NCI-H82 (cell line): ENCODE measurements around the gene SOX8.

Experiments
- DNase-seq: peaks from one replicate; lab custom pipeline; 2025; lab: John Stamatoyannopoulos, UW

Gene SOX8

GRCh38 chr16:1009358-1010150 is 28.0 kb downstream of the SOX8 start:
- DNase-seq, result no peak

- DNase-seq, result no peak
These were observed 28.7 kb downstream of the SOX8 start for GRCh38 chr16:1010251-1010650.

GRCh38 chr16:1010815-1011214 is 29.2 kb downstream of the SOX8 start:
- no peak for DNase-seq

- no peak for DNase-seq
These were observed 29.9 kb downstream of the SOX8 start for GRCh38 chr16:1011316-1012082.

- no peak for DNase-seq
These were observed 30.6 kb downstream of the SOX8 start for GRCh38 chr16:1012135-1012534.

- no peak for DNase-seq
These were observed 31.4 kb downstream of the SOX8 start for GRCh38 chr16:1012722-1013592.

- no peak for DNase-seq
These were observed 32.0 kb downstream of the SOX8 start for GRCh38 chr16:1013593-1013900.

- no peak for DNase-seq
These were observed 32.7 kb downstream of the SOX8 start for GRCh38 chr16:1014221-1014620.

GRCh38 chr16:1014771-1015495 is 33.4 kb downstream of the SOX8 start:
- no peak for DNase-seq

GRCh38 chr16:1018447-1019198 is 37.1 kb downstream of the SOX8 start:
- no peak for DNase-seq

GRCh38 chr16:1019231-1020090 is 37.9 kb downstream of the SOX8 start:
- peak; percentile 95 for DNase-seq

- no peak for DNase-seq
These were observed 38.5 kb downstream of the SOX8 start for GRCh38 chr16:1020091-1020399.

GRCh38 chr16:1020591-1020990 is 39.0 kb downstream of the SOX8 start:
- DNase-seq, result no peak

GRCh38 chr16:1021553-1022160 is 40.1 kb downstream of the SOX8 start:
- DNase-seq, result no peak

- DNase-seq, result no peak
These were observed 40.9 kb downstream of the SOX8 start for GRCh38 chr16:1022466-1022865.

GRCh38 chr16:1024138-1024537 is 42.6 kb downstream of the SOX8 start:
- no peak for DNase-seq

- DNase-seq, result peak; percentile 36
These were observed 43.7 kb downstream of the SOX8 start for GRCh38 chr16:1025183-1025809.

GRCh38 chr16:1026057-1026783 is 44.6 kb downstream of the SOX8 start:
- no peak for DNase-seq
